Measurements from ENCODE around the gene YARS2. TPM values are rescaled to one million over a fixed set of nuclear protein-coding genes. Genes with fewer than 3 reads are reported as not detected.

The YARS2 gene
- total and polyA plus RNA-seq, 9 of the 15 experiments (the other 6 are each of a cell fraction or from before 2014, with no cell fraction given): 15.2 to 40.9 (median 28.7) TPM

DNA sequence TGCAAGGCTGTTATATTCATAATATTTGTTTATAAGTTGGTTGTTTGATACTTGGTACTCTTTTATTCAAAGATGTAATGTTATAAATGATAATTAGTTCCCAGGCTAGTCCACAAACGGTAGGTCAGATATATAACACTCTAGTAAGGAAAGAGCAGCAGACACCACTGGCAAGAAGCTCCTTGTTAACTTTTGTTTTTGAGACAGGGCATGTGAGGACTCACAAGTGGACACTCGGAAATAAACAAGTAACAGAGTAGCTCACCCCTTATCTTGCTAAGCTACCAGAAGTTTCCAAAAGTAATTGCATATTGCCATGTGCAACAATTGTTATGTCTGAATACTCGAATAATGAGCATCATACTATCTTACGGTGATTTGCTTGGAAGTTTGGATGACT is 38.6 kb upstream of the YARS2 start (continued):
- TF ChIP-seq, protein P1, sequence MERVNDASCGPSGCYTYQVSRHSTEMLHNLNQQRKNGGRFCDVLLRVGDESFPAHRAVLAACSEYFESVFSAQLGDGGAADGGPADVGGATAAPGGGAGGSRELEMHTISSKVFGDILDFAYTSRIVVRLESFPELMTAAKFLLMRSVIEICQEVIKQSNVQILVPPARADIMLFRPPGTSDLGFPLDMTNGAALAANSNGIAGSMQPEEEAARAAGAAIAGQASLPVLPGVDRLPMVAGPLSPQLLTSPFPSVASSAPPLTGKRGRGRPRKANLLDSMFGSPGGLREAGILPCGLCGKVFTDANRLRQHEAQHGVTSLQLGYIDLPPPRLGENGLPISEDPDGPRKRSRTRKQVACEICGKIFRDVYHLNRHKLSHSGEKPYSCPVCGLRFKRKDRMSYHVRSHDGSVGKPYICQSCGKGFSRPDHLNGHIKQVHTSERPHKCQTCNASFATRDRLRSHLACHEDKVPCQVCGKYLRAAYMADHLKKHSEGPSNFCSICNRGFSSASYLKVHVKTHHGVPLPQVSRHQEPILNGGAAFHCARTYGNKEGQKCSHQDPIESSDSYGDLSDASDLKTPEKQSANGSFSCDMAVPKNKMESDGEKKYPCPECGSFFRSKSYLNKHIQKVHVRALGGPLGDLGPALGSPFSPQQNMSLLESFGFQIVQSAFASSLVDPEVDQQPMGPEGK (CRISPR knock-in tag; IDR thresholded peaks at IDR 0.05; ENCODE audit: borderline replicate concordance): no peak
- TF ChIP-seq BRF1 (IDR thresholded peaks at IDR 0.05; ENCODE audit: borderline replicate concordance, extremely low read depth, insufficient read length): no peak

DNA sequence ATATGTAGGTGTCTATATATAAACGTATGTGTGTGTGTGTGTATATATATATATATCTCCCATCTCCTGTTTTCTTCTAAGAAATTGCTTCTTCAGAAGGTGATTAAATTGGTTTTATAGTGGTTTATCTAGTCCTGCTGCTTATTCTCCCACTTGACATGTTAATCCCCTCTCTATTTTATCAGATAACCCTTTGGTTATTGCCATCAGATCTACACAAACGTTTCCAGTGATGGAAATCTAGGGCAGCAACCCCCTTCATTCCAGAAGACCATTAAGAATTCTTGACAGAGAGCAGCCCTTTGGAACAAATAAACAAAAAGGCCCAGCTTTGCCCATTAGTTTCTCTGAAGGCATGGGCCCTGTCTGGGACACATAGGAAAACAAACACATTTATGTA is 34.2 kb upstream of the YARS2 start:
- H2AFZ ChIP-seq (ENCODE audit: low read depth, low read length): no peak overlapping the region
- no peaks in the 10 kb centered on the region for H3K9me1 ChIP-seq (ENCODE audit: control insufficient read depth, insufficient read depth, low read length)
- no peak overlapping the region for H3K27ac ChIP-seq (ENCODE audit: extremely low read depth, low read depth, low read length)
- no peak overlapping the region for H3K4me3 ChIP-seq
- WGBS (ENCODE audit: insufficient coverage, low coverage, missing lambda C conversion rate): 0% methylated on average over 2 of the region's 2 CpGs
- H4K20me1 ChIP-seq (replicated peaks; ENCODE audit: control insufficient read depth, insufficient read depth, low read length): no peaks in the 10 kb centered on the region
- POLR2A ChIA-PET: no interaction called here
- H3K79me2 ChIP-seq (ENCODE audit: control insufficient read depth, insufficient read depth, low read length): no peaks in the 10 kb centered on the region
- no peaks in the 10 kb centered on the region for H3K9me3 ChIP-seq (replicated peaks; ENCODE audit: control insufficient read depth, insufficient read depth, low read depth, low read length)
- no peaks in the 10 kb centered on the region for H3K4me1 ChIP-seq (replicated peaks in 1 of 2; ENCODE audit: control insufficient read depth in 2 of 2, insufficient read depth in 2 of 2, low read length in 2 of 2)
- no peaks in the 10 kb centered on the region for H3K36me3 ChIP-seq (ENCODE audit: control insufficient read depth, insufficient read depth, low read length)
- CTCF ChIA-PET (ENCODE audit: low intra/inter-chr PET ratio): no interaction called here
- H3K27me3 ChIP-seq (ENCODE audit: control insufficient read depth in 2 of 2, insufficient read depth in 2 of 2, low read length in 2 of 2): no peaks in the 10 kb centered on the region; a peak in 1 of 5 replicates
- BruUV-seq (replicated peaks): no TSS peak
- H3K9ac ChIP-seq (ENCODE audit: insufficient read depth in 1 of 2, low read depth in 2 of 2, low read length in 2 of 2): no peak overlapping the region
- in situ Hi-C loops (cut with MboI): no loop called here
- intact Hi-C loops (cut with micrococcal nuclease): no loop called here
- FAIRE-seq (no peak), DNase-seq (ENCODE audit: extremely low read depth in 1 of 4, low spot score in 3 of 4) (no peak), ATAC-seq (no peak)
- H3K4me2 ChIP-seq (ENCODE audit: insufficient read depth, low read length): no peak overlapping the region
- TF ChIP-seq MYNN (IDR thresholded peaks at IDR 0.05): no peak
- TF ChIP-seq MYNN (CRISPR knock-in tag; IDR thresholded peaks at IDR 0.05): no peak
- TF ChIP-seq ZNF140 (CRISPR knock-in tag; IDR thresholded peaks at IDR 0.05): no peak
- TF ChIP-seq ZFX (CRISPR knock-in tag; IDR thresholded peaks at IDR 0.05): no peak
- no peak for TF ChIP-seq ZFP1 (CRISPR knock-in tag; IDR thresholded peaks at IDR 0.05)
- TF ChIP-seq, protein P2, sequence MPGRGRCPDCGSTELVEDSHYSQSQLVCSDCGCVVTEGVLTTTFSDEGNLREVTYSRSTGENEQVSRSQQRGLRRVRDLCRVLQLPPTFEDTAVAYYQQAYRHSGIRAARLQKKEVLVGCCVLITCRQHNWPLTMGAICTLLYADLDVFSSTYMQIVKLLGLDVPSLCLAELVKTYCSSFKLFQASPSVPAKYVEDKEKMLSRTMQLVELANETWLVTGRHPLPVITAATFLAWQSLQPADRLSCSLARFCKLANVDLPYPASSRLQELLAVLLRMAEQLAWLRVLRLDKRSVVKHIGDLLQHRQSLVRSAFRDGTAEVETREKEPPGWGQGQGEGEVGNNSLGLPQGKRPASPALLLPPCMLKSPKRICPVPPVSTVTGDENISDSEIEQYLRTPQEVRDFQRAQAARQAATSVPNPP (IDR thresholded peaks at IDR 0.05; ENCODE audit: borderline replicate concordance, insufficient read depth, insufficient read length): no peak
- TF ChIP-seq, protein P3, sequence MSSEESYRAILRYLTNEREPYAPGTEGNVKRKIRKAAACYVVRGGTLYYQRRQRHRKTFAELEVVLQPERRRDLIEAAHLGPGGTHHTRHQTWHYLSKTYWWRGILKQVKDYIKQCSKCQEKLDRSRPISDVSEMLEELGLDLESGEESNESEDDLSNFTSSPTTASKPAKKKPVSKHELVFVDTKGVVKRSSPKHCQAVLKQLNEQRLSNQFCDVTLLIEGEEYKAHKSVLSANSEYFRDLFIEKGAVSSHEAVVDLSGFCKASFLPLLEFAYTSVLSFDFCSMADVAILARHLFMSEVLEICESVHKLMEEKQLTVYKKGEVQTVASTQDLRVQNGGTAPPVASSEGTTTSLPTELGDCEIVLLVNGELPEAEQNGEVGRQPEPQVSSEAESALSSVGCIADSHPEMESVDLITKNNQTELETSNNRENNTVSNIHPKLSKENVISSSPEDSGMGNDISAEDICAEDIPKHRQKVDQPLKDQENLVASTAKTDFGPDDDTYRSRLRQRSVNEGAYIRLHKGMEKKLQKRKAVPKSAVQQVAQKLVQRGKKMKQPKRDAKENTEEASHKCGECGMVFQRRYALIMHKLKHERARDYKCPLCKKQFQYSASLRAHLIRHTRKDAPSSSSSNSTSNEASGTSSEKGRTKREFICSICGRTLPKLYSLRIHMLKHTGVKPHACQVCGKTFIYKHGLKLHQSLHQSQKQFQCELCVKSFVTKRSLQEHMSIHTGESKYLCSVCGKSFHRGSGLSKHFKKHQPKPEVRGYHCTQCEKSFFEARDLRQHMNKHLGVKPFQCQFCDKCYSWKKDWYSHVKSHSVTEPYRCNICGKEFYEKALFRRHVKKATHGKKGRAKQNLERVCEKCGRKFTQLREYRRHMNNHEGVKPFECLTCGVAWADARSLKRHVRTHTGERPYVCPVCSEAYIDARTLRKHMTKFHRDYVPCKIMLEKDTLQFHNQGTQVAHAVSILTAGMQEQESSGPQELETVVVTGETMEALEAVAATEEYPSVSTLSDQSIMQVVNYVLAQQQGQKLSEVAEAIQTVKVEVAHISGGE (CRISPR knock-in tag; IDR thresholded peaks at IDR 0.05): no peak
- no peak for TF ChIP-seq PHB (CRISPR knock-in tag; IDR thresholded peaks at IDR 0.05)
- TF ChIP-seq ZNF224 (CRISPR knock-in tag; IDR thresholded peaks at IDR 0.05): no peak

All from K562 (cell line).